Ovary (tissue), 3 donors: ENCODE measurements around the gene MAFF.

ENCODE experiments used
- EP300 ChIP-seq: sonication (generic); formaldehyde crosslinking; IDR thresholded peaks from one replicate; pipeline ENCODE4 v1.6.1; 2017; ENCODE audit warnings: antibody characterized with exemption
- POLR2A ChIP-seq: fragments of 450-650 bp; IDR thresholded peaks from one replicate; pipeline ENCODE4 v1.6.1; 2017; ENCODE audit warnings: antibody characterized with exemption, mild to moderate bottlenecking, moderate library complexity
- TF ChIP-seq, protein P1 (sequence below), 3 donors: fragments of 450-650 bp in 2 of 3; fragments of 200-600 bp in 1 of 3; IDR thresholded peaks; one replicate each; pipeline versions ENCODE4 v1.5.1 to v1.8.0; 2016 to 2022; ENCODE audit warnings: antibody characterized with exemption in 3 of 3, mild to moderate bottlenecking in 1 of 3
- donor health status: DM: no; HTN: no; CAD: no.

DNA sequence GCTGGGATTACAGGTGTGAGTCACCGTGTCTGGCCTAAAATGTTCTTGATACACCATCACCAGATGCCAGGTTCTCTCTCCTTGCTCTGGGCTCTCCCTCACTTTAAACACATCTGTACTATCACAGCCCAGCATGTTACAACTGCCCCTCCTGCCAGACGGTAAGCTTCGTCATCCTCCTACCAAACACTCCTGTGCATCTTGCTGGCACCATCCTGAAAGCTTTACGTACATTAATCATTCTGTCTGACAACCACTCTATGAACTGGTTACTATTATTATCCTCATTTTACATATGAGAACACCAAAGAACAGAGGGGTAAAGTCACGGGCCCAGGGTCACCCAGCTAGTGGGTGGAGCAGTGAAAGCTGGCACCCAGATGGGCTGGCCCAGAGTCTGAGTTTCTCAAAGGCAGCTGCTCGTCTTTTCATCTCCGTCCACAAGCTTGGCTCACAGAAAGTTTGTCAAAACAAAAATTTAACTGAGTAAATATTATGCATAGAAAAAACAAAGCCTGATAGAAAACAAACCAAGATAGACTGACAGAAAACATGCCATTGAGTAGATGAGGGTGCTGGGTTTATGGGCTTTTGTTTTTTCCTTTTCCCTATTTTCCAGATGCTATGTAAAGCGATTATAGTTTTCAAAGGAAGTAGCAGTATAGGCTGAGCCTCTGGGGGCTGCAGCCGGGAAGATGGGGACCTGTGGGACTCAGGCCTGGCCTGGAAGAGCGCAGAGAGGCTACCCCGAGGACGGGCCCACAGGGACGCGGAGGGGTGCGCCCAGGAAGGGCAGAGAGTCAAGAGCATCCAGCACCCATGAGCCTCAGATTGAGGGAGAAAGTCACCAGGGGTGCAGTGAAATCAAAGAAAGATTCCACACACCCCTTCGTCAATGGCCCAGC, 29.6 kb upstream of the MAFF start:
- TF ChIP-seq POLR2A (no peak), EP300 (no peak)
- TF ChIP-seq, protein P1, sequence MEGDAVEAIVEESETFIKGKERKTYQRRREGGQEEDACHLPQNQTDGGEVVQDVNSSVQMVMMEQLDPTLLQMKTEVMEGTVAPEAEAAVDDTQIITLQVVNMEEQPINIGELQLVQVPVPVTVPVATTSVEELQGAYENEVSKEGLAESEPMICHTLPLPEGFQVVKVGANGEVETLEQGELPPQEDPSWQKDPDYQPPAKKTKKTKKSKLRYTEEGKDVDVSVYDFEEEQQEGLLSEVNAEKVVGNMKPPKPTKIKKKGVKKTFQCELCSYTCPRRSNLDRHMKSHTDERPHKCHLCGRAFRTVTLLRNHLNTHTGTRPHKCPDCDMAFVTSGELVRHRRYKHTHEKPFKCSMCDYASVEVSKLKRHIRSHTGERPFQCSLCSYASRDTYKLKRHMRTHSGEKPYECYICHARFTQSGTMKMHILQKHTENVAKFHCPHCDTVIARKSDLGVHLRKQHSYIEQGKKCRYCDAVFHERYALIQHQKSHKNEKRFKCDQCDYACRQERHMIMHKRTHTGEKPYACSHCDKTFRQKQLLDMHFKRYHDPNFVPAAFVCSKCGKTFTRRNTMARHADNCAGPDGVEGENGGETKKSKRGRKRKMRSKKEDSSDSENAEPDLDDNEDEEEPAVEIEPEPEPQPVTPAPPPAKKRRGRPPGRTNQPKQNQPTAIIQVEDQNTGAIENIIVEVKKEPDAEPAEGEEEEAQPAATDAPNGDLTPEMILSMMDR (IDR thresholded peaks at IDR 0.05), result no peak
